ENCODE data around the gene USH1C. TPM values are rescaled to one million over a fixed set of nuclear protein-coding genes. Genes with fewer than 3 reads are reported as not detected.
A peak's percentile ranks its signal among the peaks of the same experiment; 100 is the strongest.

Gene USH1C
- total and polyA plus RNA-seq, 4 donors: 0.10 to 0.55 (median 0.13) TPM

- Histone ChIP-seq H3K9ac (ENCODE audit: insufficient read depth in 1 of 2, low read length in 2 of 2) (no peak overlapping the region), H3K4me1 (ENCODE audit: control insufficient read depth in 5 of 5, insufficient read depth in 5 of 5, low read length in 5 of 5) (peaks cover 0 to 3% (median 0%) of the 10 kb centered on the region in 5 donors), H3K9me3 (ENCODE audit: control insufficient read depth in 4 of 4, insufficient read depth in 3 of 4, low read length in 3 of 4) (no peaks in the 10 kb centered on the region), H3K4me3 (no peak overlapping the region), H3K27me3 (ENCODE audit: control insufficient read depth in 3 of 3, insufficient read depth in 3 of 3, low read length in 2 of 3) (no peaks in the 10 kb centered on the region), H3K36me3 (ENCODE audit: control insufficient read depth in 4 of 4, insufficient read depth in 4 of 4, low read length in 4 of 4) (no peaks in the 10 kb centered on the region), H3K27ac (ENCODE audit: low read depth in 1 of 2, low read length in 1 of 2) (no peak overlapping the region)
- ATAC-seq (ENCODE audit: insufficient read depth, low FRiP score) (no peak), DNase-seq (peak in 1 of 3 donors; percentile 7)
- TF ChIP-seq, protein P1, sequence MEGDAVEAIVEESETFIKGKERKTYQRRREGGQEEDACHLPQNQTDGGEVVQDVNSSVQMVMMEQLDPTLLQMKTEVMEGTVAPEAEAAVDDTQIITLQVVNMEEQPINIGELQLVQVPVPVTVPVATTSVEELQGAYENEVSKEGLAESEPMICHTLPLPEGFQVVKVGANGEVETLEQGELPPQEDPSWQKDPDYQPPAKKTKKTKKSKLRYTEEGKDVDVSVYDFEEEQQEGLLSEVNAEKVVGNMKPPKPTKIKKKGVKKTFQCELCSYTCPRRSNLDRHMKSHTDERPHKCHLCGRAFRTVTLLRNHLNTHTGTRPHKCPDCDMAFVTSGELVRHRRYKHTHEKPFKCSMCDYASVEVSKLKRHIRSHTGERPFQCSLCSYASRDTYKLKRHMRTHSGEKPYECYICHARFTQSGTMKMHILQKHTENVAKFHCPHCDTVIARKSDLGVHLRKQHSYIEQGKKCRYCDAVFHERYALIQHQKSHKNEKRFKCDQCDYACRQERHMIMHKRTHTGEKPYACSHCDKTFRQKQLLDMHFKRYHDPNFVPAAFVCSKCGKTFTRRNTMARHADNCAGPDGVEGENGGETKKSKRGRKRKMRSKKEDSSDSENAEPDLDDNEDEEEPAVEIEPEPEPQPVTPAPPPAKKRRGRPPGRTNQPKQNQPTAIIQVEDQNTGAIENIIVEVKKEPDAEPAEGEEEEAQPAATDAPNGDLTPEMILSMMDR (IDR thresholded peaks at IDR 0.05; ENCODE audit: control extremely low read depth, extremely low read depth): no peak
- WGBS, 2 donors: 77 to 83% methylated on average over 15 of the region's 15 CpGs
Measured at GRCh38 chr11:17558025-17558780, 14.0 kb upstream of the USH1C start.

- ATAC-seq (ENCODE audit: insufficient read depth, low FRiP score): no peak
- Histone ChIP-seq H3K4me1 (ENCODE audit: control insufficient read depth in 5 of 5, insufficient read depth in 5 of 5, low read length in 5 of 5) (peaks cover 0 to 3% (median 0%) of the 10 kb centered on the region in 5 donors), H3K9ac (ENCODE audit: insufficient read depth in 1 of 2, low read length in 2 of 2) (no peak overlapping the region), H3K27ac (ENCODE audit: low read depth in 1 of 2, low read length in 1 of 2) (no peak overlapping the region), H3K4me3 (no peak overlapping the region), H3K36me3 (ENCODE audit: control insufficient read depth in 4 of 4, insufficient read depth in 4 of 4, low read length in 4 of 4) (no peaks in the 10 kb centered on the region), H3K27me3 (ENCODE audit: control insufficient read depth in 3 of 3, insufficient read depth in 3 of 3, low read length in 2 of 3) (no peaks in the 10 kb centered on the region), H3K9me3 (ENCODE audit: control insufficient read depth in 4 of 4, insufficient read depth in 3 of 4, low read length in 3 of 4) (no peaks in the 10 kb centered on the region)
- 87 to 89% methylated on average over 8 of the region's 8 CpGs for WGBS, 2 donors
- no peak for DNase-seq
- TF ChIP-seq, protein P1 (IDR thresholded peaks at IDR 0.05; ENCODE audit: control extremely low read depth, extremely low read depth): no peak
Measured at GRCh38 chr11:17556999-17557398, 12.8 kb upstream of the USH1C start.

GRCh38 chr11:17554487-17554886, 10.3 kb upstream of the USH1C start:
- Histone ChIP-seq H3K9ac (ENCODE audit: insufficient read depth in 1 of 2, low read length in 2 of 2) (no peak overlapping the region), H3K4me3 (no peak overlapping the region), H3K9me3 (ENCODE audit: control insufficient read depth in 4 of 4, insufficient read depth in 3 of 4, low read length in 3 of 4) (no peaks in the 10 kb centered on the region), H3K27ac (ENCODE audit: low read depth in 1 of 2, low read length in 1 of 2) (no peak overlapping the region), H3K4me1 (ENCODE audit: control insufficient read depth in 5 of 5, insufficient read depth in 5 of 5, low read length in 5 of 5) (no peaks in the 10 kb centered on the region), H3K36me3 (ENCODE audit: control insufficient read depth in 4 of 4, insufficient read depth in 4 of 4, low read length in 4 of 4) (no peaks in the 10 kb centered on the region), H3K27me3 (ENCODE audit: control insufficient read depth in 3 of 3, insufficient read depth in 3 of 3, low read length in 2 of 3) (no peaks in the 10 kb centered on the region)
- DNase-seq: no peak
- WGBS, 2 donors: 76 to 95% methylated on average over 4 of the region's 4 CpGs
- TF ChIP-seq, protein P1 (IDR thresholded peaks at IDR 0.05; ENCODE audit: control extremely low read depth, extremely low read depth): no peak
- no peak for ATAC-seq (ENCODE audit: insufficient read depth, low FRiP score)

DNA sequence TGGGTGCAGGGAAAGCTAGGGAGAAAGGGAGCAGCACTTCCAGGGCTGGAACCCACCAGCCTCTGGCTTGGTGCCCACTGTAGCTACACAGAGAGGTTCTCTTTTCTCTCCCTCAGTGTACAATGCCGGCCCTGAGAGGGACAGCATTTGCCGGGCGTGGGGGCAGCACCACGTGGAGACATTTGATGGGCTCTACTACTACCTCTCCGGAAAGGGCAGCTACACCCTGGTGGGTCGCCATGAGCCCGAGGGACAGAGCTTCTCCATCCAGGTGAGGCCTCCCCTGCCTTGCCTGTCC, 9.0 kb upstream of the USH1C start:
- Histone ChIP-seq H3K36me3 (ENCODE audit: control insufficient read depth in 4 of 4, insufficient read depth in 4 of 4, low read length in 4 of 4) (no peaks in the 10 kb centered on the region), H3K4me1 (ENCODE audit: control insufficient read depth in 5 of 5, insufficient read depth in 5 of 5, low read length in 5 of 5) (no peaks in the 10 kb centered on the region), H3K4me3 (no peak overlapping the region), H3K9ac (ENCODE audit: insufficient read depth in 1 of 2, low read length in 2 of 2) (no peak overlapping the region), H3K27ac (ENCODE audit: low read depth in 1 of 2, low read length in 1 of 2) (no peak overlapping the region), H3K9me3 (ENCODE audit: control insufficient read depth in 4 of 4, insufficient read depth in 3 of 4, low read length in 3 of 4) (no peaks in the 10 kb centered on the region), H3K27me3 (ENCODE audit: control insufficient read depth in 3 of 3, insufficient read depth in 3 of 3, low read length in 2 of 3) (no peaks in the 10 kb centered on the region)
- DNase-seq: no peak
- WGBS, 2 donors: 87 to 88% methylated on average over 7 of the region's 7 CpGs
- TF ChIP-seq, protein P1 (IDR thresholded peaks at IDR 0.05; ENCODE audit: control extremely low read depth, extremely low read depth): no peak
- no peak for ATAC-seq (ENCODE audit: insufficient read depth, low FRiP score)

Data from lung (tissue), 12 donors.